Testis (tissue), 3 donors: ENCODE measurements around the gene MAZ. TPM values are rescaled to one million over a fixed set of nuclear protein-coding genes. Genes with fewer than 3 reads are reported as not detected.
A peak's percentile ranks its signal among the peaks of the same experiment; 100 is the strongest.

Experiments used
- DNase-seq: peaks from one replicate; pipeline ENCODE4 v3.0.0-alpha.2; 2019
- H3K27ac ChIP-seq, 2 donors: fragments of 200-600 bp; sonication (generic); one replicate each; pipeline ENCODE4 v1.5.1; 2019
- H3K27me3 ChIP-seq: fragments of 200-600 bp; sonication (generic); one replicate; pipeline ENCODE4 v1.5.1; 2019
- H3K36me3 ChIP-seq: fragments of 200-600 bp; sonication (generic); one replicate; pipeline ENCODE4 v1.5.1; 2017; ENCODE audit warnings: low read depth; ENCODE audit errors: missing control alignments
- H3K4me1 ChIP-seq: fragments of 200-600 bp; sonication (generic); one replicate; pipeline ENCODE4 v1.5.1; 2019
- H3K4me3 ChIP-seq, 2 donors: fragments of 200-600 bp; sonication (generic); one replicate each; pipeline ENCODE4 v1.5.1; 2017 to 2019
- H3K9me3 ChIP-seq: fragments of 200-600 bp; sonication (generic); one replicate; pipeline ENCODE4 v1.5.1; 2017
- POLR2A ChIP-seq: fragments of 450-650 bp; IDR thresholded peaks from one replicate; pipeline ENCODE4 v1.6.1; 2017; ENCODE audit warnings: antibody characterized with exemption, mild to moderate bottlenecking, moderate library complexity
- WGBS, 2 donors: methylation state at CpG; one replicate each; pipeline ENCODE4 v1.1.5; 2018; 5-methylcytosine and 5-hydroxymethylcytosine counted together
- intact Hi-C: fragments of 100-400 bp; cut with DNase I; formaldehyde crosslinking; loops from one replicate; pipeline ENCODE4 v1.15.1; 2023; ENCODE audit warnings: low total_unique reads
- polyA plus RNA-seq: library from polyadenylated mRNA; stranded (reverse); fragments of 350-450 nt; fragmentation: Illumina TruSeq; extraction: RNeasy Lipid Tissue Mini Kit (QIAGEN cat#74804); gene quantifications from one replicate; pipeline ENCODE4 v1.2.3, GENCODE V29; 2014; ENCODE audit warnings: low read depth, low replicate concordance; ENCODE audit not compliant: insufficient read depth
- total RNA-seq, 2 donors: library from RNA; depleted of rRNA; stranded (reverse); fragments of >200 nt; gene quantifications; one replicate each; pipeline ENCODE4 v1.2.3, GENCODE V29; 2016
- TF ChIP-seq, protein P1 (sequence below), 3 experiments: fragments of 450-650 bp in 2 of 3; fragments of 200-600 bp in 1 of 3; sonication (generic) in 1 of 3; IDR thresholded peaks; one replicate each; pipeline ENCODE4 v1.5.1; 2016 to 2019; ENCODE audit warnings: antibody characterized with exemption in 3 of 3, mild to moderate bottlenecking in 2 of 3, moderate library complexity in 1 of 3

Gene MAZ
- total and polyA plus RNA-seq, 3 donors from 2014 or later, result 173 to 217 (median 186) TPM

DNA sequence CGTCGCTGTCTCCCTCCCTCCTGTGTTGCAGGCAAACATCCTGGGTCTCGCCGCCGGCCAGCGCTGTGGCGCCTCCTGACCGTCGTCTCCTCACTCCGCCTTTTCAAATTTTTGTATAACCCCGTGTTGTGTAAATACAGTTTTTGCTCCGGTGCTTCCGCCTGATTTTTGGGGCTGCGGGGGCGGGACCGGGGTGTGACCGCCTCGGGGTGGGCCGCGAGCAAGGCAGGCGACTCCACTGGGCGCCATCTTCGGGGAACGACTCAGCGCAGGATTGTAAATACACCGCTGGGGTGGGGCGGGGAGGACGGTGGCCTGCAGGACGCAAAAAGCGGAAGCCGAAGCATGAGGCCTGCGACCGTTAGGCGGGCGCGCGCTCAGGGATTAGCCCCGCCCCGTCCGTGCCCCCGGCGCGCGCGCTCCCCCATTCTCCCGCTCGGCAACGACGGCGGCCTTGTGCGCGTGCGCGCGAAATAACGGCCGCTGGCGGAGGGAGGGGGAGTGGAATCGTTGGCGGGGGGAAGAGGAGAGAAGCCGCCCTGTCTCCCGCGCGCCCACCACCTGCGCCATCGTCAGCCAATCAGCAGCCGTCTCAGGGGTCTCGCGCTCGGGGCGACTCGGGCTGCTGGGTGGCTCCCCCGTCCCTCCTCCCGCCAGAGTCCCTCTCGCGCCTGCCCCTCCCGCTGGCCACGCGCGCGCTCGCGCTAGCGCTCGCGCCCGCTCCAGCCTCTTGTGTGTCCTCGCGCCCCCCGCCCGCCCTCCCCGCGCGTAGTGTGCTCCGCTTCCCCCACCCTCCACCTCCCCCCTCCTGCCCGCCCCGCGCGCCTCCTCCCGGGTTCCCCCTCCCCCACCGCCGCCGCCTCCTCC is 864 bp upstream of the MAZ start:
- peak overlapping the region; percentile 93 to 94 for H3K27ac ChIP-seq
- no peaks in the 10 kb centered on the region for H3K9me3 ChIP-seq
- TF ChIP-seq POLR2A, result peak; percentile 25
- TF ChIP-seq, protein P1, sequence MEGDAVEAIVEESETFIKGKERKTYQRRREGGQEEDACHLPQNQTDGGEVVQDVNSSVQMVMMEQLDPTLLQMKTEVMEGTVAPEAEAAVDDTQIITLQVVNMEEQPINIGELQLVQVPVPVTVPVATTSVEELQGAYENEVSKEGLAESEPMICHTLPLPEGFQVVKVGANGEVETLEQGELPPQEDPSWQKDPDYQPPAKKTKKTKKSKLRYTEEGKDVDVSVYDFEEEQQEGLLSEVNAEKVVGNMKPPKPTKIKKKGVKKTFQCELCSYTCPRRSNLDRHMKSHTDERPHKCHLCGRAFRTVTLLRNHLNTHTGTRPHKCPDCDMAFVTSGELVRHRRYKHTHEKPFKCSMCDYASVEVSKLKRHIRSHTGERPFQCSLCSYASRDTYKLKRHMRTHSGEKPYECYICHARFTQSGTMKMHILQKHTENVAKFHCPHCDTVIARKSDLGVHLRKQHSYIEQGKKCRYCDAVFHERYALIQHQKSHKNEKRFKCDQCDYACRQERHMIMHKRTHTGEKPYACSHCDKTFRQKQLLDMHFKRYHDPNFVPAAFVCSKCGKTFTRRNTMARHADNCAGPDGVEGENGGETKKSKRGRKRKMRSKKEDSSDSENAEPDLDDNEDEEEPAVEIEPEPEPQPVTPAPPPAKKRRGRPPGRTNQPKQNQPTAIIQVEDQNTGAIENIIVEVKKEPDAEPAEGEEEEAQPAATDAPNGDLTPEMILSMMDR (IDR thresholded peaks at IDR 0.05), result peak in 2 of 3 experiments; percentile 7 to 16
- WGBS, 2 donors, result 0 to 1% methylated on average over 2 to 91 of the region's 103 CpGs
- DNase-seq, result peak; percentile 99
- H3K4me1 ChIP-seq, result peaks cover 39% of the 10 kb centered on the region
- intact Hi-C loops, result no loop called here
- no peaks in the 10 kb centered on the region for H3K36me3 ChIP-seq
- H3K27me3 ChIP-seq, result no peaks in the 10 kb centered on the region
- peak overlapping the region; percentile 66 to 89 for H3K4me3 ChIP-seq

DNA sequence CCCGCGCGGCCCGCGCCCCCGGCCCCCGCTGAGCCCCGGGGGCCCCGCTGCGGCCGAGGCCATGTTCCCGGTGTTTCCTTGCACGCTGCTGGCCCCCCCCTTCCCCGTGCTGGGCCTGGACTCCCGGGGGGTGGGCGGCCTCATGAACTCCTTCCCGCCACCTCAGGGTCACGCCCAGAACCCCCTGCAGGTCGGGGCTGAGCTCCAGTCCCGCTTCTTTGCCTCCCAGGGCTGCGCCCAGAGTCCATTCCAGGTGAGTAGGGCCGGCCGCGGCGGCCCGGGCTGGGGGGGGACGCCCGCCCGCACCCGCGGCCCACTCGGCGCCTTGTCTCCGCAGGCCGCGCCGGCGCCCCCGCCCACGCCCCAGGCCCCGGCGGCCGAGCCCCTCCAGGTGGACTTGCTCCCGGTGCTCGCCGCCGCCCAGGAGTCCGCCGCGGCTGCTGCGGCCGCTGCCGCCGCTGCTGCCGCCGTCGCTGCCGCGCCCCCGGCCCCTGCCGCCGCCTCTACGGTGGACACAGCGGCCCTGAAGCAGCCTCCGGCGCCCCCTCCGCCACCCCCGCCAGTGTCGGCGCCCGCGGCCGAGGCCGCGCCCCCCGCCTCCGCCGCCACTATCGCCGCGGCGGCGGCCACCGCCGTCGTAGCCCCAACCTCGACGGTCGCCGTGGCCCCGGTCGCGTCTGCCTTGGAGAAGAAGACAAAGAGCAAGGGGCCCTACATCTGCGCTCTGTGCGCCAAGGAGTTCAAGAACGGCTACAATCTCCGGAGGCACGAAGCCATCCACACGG is 504 bp downstream of the MAZ start:
- H3K27me3 ChIP-seq, result no peaks in the 10 kb centered on the region
- WGBS, 2 donors, result 0 to 1% methylated on average over 1 to 52 of the region's 99 CpGs
- H3K4me3 ChIP-seq, result peak overlapping the region; percentile 58 to 71
- no peaks in the 10 kb centered on the region for H3K36me3 ChIP-seq
- DNase-seq, result peak; percentile 54
- intact Hi-C loops, result no loop called here
- H3K27ac ChIP-seq, result peak overlapping the region; percentile 92 to 96
- peaks cover 51% of the 10 kb centered on the region for H3K4me1 ChIP-seq
- H3K9me3 ChIP-seq, result no peaks in the 10 kb centered on the region
- no peak for TF ChIP-seq POLR2A
- TF ChIP-seq, protein P1 (IDR thresholded peaks at IDR 0.05), result no peak

DNA sequence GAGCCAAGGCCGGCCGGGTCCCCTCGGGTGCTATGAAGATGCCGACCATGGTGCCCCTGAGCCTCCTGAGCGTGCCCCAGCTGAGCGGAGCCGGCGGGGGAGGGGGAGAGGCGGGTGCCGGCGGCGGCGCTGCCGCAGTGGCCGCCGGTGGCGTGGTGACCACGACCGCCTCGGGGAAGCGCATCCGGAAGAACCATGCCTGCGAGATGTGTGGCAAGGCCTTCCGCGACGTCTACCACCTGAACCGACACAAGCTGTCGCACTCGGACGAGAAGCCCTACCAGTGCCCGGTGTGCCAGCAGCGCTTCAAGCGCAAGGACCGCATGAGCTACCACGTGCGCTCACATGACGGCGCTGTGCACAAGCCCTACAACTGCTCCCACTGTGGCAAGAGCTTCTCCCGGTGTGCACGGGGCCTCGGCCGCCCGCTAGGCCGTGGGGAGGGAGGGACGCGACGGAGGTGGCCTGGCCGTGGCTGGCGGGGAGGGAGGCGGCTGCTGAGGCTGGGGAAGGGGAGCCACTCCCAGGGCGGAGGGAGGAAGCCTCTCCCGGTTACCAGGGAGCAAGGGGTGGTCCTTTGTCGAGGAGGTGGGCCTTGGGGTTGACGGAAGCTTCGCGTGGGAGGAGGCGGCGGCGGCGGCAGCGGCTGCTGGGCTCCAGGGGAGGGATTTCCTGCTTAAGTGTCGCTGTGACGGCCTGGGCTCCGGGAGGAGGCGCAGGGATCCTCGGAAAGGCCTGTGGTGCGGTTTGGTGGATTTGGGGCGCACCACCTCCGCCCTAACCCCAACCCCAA is 1.3 kb downstream of the MAZ start:
- 0 to 2% methylated on average over 15 to 66 of the region's 69 CpGs for WGBS, 2 donors
- H3K36me3 ChIP-seq, result no peaks in the 10 kb centered on the region
- H3K27ac ChIP-seq, result peak overlapping the region; percentile 92 to 96
- peaks cover 59% of the 10 kb centered on the region for H3K4me1 ChIP-seq
- TF ChIP-seq POLR2A, result no peak
- TF ChIP-seq, protein P1 (IDR thresholded peaks at IDR 0.05), result peak in 2 of 3 experiments; percentile 18 to 31
- intact Hi-C loops, result no loop called here
- peak; percentile 92 for DNase-seq
- no peaks in the 10 kb centered on the region for H3K27me3 ChIP-seq
- no peaks in the 10 kb centered on the region for H3K9me3 ChIP-seq
- peak overlapping the region; percentile 58 to 71 for H3K4me3 ChIP-seq

DNA sequence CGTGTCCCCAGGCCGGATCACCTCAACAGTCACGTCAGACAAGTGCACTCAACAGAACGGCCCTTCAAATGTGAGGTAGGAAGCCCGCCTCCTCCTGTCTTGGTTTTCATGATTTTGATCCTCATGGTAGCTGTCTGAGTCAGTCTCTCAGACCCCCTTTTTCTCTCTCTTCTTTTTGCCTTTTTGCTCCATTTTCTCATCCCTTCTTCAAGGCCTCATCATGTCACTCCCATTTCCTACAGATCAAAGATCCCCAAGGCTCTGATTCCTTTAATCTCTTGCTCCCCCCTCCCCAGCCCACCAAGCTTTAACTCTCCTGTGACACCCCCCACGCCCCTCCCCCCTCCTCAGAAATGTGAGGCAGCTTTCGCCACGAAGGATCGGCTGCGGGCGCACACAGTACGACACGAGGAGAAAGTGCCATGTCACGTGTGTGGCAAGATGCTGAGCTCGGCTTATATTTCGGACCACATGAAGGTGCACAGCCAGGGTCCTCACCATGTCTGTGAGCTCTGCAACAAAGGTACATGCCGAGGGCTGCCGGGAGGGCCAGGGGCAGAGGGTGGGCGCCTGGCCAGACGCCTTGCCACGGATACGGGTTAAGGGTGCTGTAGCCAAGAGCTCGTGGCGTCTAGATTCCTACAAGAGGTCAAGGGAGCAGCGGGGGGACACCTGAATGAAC is 2.0 kb downstream of the MAZ start:
- no peak for DNase-seq
- Histone ChIP-seq H3K36me3 (no peaks in the 10 kb centered on the region), H3K27ac (peak overlapping the region; percentile 92 to 96), H3K4me1 (peaks cover 65% of the 10 kb centered on the region), H3K9me3 (no peaks in the 10 kb centered on the region), H3K27me3 (no peaks in the 10 kb centered on the region), H3K4me3 (peak overlapping the region; percentile 58 to 71)
- intact Hi-C loops, result no loop called here
- 31 to 34% methylated on average over 25 of the region's 25 CpGs for whole genome bisulfite sequencing, 2 donors
- TF ChIP-seq, protein P1 (IDR thresholded peaks at IDR 0.05), result no peak
- TF ChIP-seq POLR2A, result no peak
